Measurements from ENCODE around the gene C12orf42.

The C12orf42 gene

DNA sequence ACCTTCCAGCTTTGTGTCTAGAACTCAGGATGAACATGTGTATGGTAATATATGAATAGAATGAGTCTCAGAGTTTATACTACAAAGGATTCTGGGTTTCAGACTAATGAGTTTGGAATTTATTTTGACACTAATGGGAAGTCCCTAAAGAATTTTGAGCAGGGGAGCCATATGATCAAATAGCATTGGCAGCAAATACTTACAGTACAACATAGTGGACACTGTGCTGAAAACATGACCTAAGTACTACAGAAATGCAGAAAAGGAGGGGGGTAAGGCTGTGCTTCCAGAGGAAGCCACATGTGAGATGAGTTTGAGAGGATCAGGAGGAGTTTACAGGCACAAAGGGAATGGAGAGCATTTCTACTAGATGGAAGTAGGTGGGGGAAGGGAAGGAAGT, 225.8 kb downstream of the C12orf42 start:
- DNase-seq (ENCODE audit: low read depth in 2 of 2), result no peak

DNA sequence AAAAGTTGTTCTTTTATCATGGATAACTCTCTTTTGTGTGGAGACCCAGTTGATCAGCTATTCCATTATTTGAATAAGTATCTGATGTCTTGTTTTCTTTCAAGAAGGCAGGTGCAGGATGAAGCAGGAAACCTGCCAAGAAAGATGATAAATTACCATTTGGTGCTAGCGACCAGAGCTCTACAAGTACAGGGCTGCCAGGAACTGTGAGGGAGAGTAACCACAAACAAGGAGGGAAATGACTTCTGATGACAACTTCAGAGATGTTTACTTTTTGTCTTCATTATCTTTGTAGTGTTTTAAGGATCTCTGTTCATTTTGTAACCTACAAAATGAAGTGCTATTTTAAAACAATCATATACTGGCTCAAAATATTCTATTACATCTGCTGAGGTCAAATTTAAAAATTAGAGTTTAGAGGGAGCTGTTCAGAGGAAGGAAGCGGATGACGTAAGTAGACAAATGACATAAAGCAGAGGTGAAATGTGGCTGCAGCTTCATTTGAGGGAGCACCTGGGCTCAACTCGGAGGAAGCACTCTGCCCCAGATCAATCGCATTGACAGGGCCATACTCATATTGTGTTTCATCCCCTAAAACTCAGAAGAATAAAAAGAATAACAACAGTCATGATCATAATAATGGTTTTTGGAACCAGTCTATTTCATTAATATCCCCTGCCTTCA, 226.8 kb downstream of the C12orf42 start:
- DNase-seq (ENCODE audit: low read depth in 2 of 2), result no peak

DNA sequence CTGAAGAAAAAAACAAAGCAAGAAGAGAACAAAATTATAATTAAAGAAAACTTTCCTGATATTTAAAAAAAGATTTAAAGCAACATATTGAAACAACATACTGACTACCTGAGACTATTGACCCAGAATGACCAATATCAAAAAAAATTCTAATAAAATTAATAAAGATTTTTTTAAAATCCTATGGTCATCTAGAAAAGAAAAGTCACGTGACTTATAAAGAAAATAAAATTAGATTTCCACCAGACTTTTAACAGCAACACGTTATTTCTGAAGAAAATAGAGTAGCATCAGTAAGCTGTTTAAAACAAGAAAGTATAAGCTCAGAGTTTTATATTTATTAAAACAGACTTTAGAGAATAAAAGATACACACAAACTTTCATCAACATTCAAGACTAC, 238.0 kb downstream of the C12orf42 start:
- no peak for DNase-seq (ENCODE audit: low read depth in 2 of 2)

Data from fibroblast of skin of left quadriceps (primary cell).